ENCODE data around the gene ZNF302.

GRCh38 chr19:34692549-34692948 is 15.1 kb downstream of the ZNF302 start:
- TF ChIP-seq YY1 (IDR thresholded peaks at IDR 0.05; ENCODE audit: insufficient read depth, insufficient read length) (no peak), SUZ12 (IDR thresholded peaks at IDR 0.05; ENCODE audit: extremely low read depth, insufficient read depth, insufficient read length) (no peak), ZNF274 (IDR thresholded peaks at IDR 0.05; ENCODE audit: low read depth, low read length) (no peak)

Data from NT2/D1 (cell line).